GM19438 (cell line): ENCODE results near the gene CCR9.

ENCODE experiments used
- ATAC-seq: cut with Tn5 transposase; IDR thresholded peaks from one replicate; pipeline ENCODE4 v1.9.1; 2021; ENCODE audit warnings: low read depth; ENCODE audit not compliant: unreplicated experiment

CCR9 gene

GRCh38 chr3:45932112-45932511, 45.8 kb downstream of the CCR9 start:
- ATAC-seq: no peak

GRCh38 chr3:45933591-45933990, 47.2 kb downstream of the CCR9 start:
- ATAC-seq: no peak

GRCh38 chr3:45936261-45936660, 49.9 kb downstream of the CCR9 start:
- no peak for ATAC-seq

- ATAC-seq: no peak
Measured at GRCh38 chr3:45937206-45938042, 51.1 kb downstream of the CCR9 start.

- no peak for ATAC-seq
Measured at GRCh38 chr3:45938043-45938435, 51.7 kb downstream of the CCR9 start.

- no peak for ATAC-seq
Measured at GRCh38 chr3:45938864-45939263, 52.5 kb downstream of the CCR9 start.

GRCh38 chr3:45939341-45939771, 53.0 kb downstream of the CCR9 start:
- ATAC-seq: no peak

- no peak for ATAC-seq
Measured at GRCh38 chr3:45940004-45940780, 53.8 kb downstream of the CCR9 start.

GRCh38 chr3:45940781-45941365, 54.5 kb downstream of the CCR9 start:
- no peak for ATAC-seq

- ATAC-seq: no peak
Measured at GRCh38 chr3:45942051-45942825, 55.9 kb downstream of the CCR9 start.

GRCh38 chr3:45943207-45943846, 57.0 kb downstream of the CCR9 start, which contains the start of gene CXCR6:
TSS of gene CXCR6 (plus strand) at chr3:45943464. CDS start at chr3:45946482, 3,018 bp downstream.
- ATAC-seq: no peak

GRCh38 chr3:45944830-45945620, 58.7 kb downstream of the CCR9 start:
- no peak for ATAC-seq

GRCh38 chr3:45946307-45946706, 60.0 kb downstream of the CCR9 start:
- no peak for ATAC-seq

- ATAC-seq: no peak
Measured at GRCh38 chr3:45946875-45947274, 60.5 kb downstream of the CCR9 start.

- no peak for ATAC-seq
Measured at GRCh38 chr3:45947361-45947760, 61.0 kb downstream of the CCR9 start.

GRCh38 chr3:45948311-45948781, 62.0 kb downstream of the CCR9 start:
- no peak for ATAC-seq

- no peak for ATAC-seq
Measured at GRCh38 chr3:45948881-45949280, 62.5 kb downstream of the CCR9 start.

GRCh38 chr3:45949432-45949831, 63.1 kb downstream of the CCR9 start:
- no peak for ATAC-seq

GRCh38 chr3:45950131-45950530, 63.8 kb downstream of the CCR9 start:
- no peak for ATAC-seq
